Astrocyte (in vitro differentiated cells and primary cell): ENCODE data around the gene MXRA8. TPM values are rescaled to one million over a fixed set of nuclear protein-coding genes. Genes with fewer than 3 reads are reported as not detected.
A peak's percentile ranks its signal among the peaks of the same experiment; 100 is the strongest.

Experiments used
- DNase-seq: peaks from one replicate; pipeline ENCODE4 v3.0.0-alpha.2; 2010; ENCODE audit warnings: low read depth
- FAIRE-seq: peaks from 2 replicates; lab custom pipeline; 2011; peaks lifted over from hg19 to GRCh38; lab: Jason Lieb, UNC
- H2AFZ ChIP-seq: 2 replicates; pipeline ENCODE4 v1.6.0; 2012; ENCODE audit warnings: low read depth, low read length, inconsistent platforms
- H3K27ac ChIP-seq: 2 replicates; pipeline ENCODE4 v1.5.1; 2011; ENCODE audit warnings: low read depth, low read length, inconsistent platforms
- H3K27me3 ChIP-seq: 2 replicates; pipeline ENCODE4 v1.6.0; 2011; ENCODE audit warnings: low read length, inconsistent platforms; ENCODE audit not compliant: insufficient read depth
- H3K36me3 ChIP-seq: 2 replicates; pipeline ENCODE4 v1.5.1; 2011; ENCODE audit warnings: low read length, inconsistent platforms; ENCODE audit not compliant: insufficient read depth
- H3K4me1 ChIP-seq: 2 replicates; pipeline ENCODE4 v1.5.1; 2011; ENCODE audit warnings: low read length, inconsistent platforms; ENCODE audit not compliant: insufficient read depth
- H3K4me2 ChIP-seq: 2 replicates; pipeline ENCODE4 v1.6.0; 2012; ENCODE audit warnings: low read length, inconsistent platforms
- H3K4me3 ChIP-seq: 2 replicates; pipeline ENCODE4 v1.5.1; 2011; ENCODE audit warnings: low read depth, mild to moderate bottlenecking, low read length, inconsistent platforms; ENCODE audit not compliant: insufficient read depth
- H3K79me2 ChIP-seq: 2 replicates; pipeline ENCODE4 v1.6.0; 2012; ENCODE audit warnings: mild to moderate bottlenecking, low read length, inconsistent platforms; ENCODE audit not compliant: insufficient read depth
- H3K9ac ChIP-seq: 2 replicates; pipeline ENCODE4 v1.6.0; 2012; ENCODE audit warnings: mild to moderate bottlenecking, low read length, inconsistent platforms
- H3K9me3 ChIP-seq: 2 replicates; pipeline ENCODE4 v1.5.1; 2012; ENCODE audit warnings: low read depth, mild to moderate bottlenecking, low read length, inconsistent platforms; ENCODE audit not compliant: insufficient read depth
- H4K20me1 ChIP-seq: 2 replicates; pipeline ENCODE4 v1.6.0; 2012; ENCODE audit warnings: low read length, inconsistent platforms; ENCODE audit not compliant: insufficient read depth
- H3K27ac Mint-ChIP-seq: one replicate; pipeline ENCODE4 v1.8.0; 2021; ENCODE audit warnings: mild to moderate bottlenecking, mixed read lengths; ENCODE audit not compliant: unreplicated experiment
- H3K27me3 Mint-ChIP-seq: one replicate; pipeline ENCODE4 v1.8.0; 2021; ENCODE audit warnings: low read depth, mixed read lengths; ENCODE audit not compliant: unreplicated experiment
- H3K36me3 Mint-ChIP-seq: one replicate; pipeline ENCODE4 v1.8.0; 2021; ENCODE audit warnings: low read depth, mixed read lengths; ENCODE audit not compliant: unreplicated experiment
- H3K4me1 Mint-ChIP-seq: one replicate; pipeline ENCODE4 v1.8.0; 2021; ENCODE audit warnings: low read depth, mixed read lengths; ENCODE audit not compliant: unreplicated experiment
- H3K4me3 Mint-ChIP-seq: one replicate; pipeline ENCODE4 v1.8.0; 2021; ENCODE audit warnings: mild to moderate bottlenecking, moderate library complexity, mixed read lengths; ENCODE audit not compliant: unreplicated experiment
- H3K9me3 Mint-ChIP-seq: one replicate; pipeline ENCODE4 v1.8.0; 2021; ENCODE audit warnings: mild to moderate bottlenecking, mixed read lengths; ENCODE audit not compliant: unreplicated experiment
- EZH2 ChIP-seq: IDR thresholded peaks from 2 replicates; pipeline ENCODE4 v1.6.1; 2012; ENCODE audit warnings: mild to moderate bottlenecking, low read length, inconsistent platforms; ENCODE audit not compliant: insufficient read depth
- total RNA-seq: library from RNA; stranded (reverse); gene quantifications from 2 replicates; pipeline ENCODE4 v1.2.1, GENCODE V29; 2021
- TF ChIP-seq, protein P1 (sequence below): IDR thresholded peaks from 2 replicates; pipeline ENCODE4 v1.5.1; 2011; ENCODE audit warnings: low read depth, mild to moderate bottlenecking, inconsistent platforms, low read length, moderate library complexity; ENCODE audit not compliant: insufficient read depth

The MXRA8 gene
- total RNA-seq, 1 donor from 2014 or later: 112 TPM

- Histone ChIP-seq H3K4me1 (peaks cover 31% of the 10 kb centered on the region), H3K9me3 (peaks cover 8% of the 10 kb centered on the region), H3K79me2 (no peaks in the 10 kb centered on the region), H3K27ac (no peak overlapping the region), H3K36me3 (no peaks in the 10 kb centered on the region), H3K9ac (no peak overlapping the region), H3K27me3 (no peaks in the 10 kb centered on the region), H2AFZ (no peak overlapping the region), H3K4me2 (no peak overlapping the region), H3K4me3 (no peak overlapping the region), H4K20me1 (no peaks in the 10 kb centered on the region)
- no peak overlapping the region for H3K4me3 Mint-ChIP-seq
- TF ChIP-seq, protein P1, sequence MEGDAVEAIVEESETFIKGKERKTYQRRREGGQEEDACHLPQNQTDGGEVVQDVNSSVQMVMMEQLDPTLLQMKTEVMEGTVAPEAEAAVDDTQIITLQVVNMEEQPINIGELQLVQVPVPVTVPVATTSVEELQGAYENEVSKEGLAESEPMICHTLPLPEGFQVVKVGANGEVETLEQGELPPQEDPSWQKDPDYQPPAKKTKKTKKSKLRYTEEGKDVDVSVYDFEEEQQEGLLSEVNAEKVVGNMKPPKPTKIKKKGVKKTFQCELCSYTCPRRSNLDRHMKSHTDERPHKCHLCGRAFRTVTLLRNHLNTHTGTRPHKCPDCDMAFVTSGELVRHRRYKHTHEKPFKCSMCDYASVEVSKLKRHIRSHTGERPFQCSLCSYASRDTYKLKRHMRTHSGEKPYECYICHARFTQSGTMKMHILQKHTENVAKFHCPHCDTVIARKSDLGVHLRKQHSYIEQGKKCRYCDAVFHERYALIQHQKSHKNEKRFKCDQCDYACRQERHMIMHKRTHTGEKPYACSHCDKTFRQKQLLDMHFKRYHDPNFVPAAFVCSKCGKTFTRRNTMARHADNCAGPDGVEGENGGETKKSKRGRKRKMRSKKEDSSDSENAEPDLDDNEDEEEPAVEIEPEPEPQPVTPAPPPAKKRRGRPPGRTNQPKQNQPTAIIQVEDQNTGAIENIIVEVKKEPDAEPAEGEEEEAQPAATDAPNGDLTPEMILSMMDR: no peak
- no peak for TF ChIP-seq EZH2
- no peak overlapping the region for H3K27ac Mint-ChIP-seq
- H3K4me1 Mint-ChIP-seq: peaks cover 16% of the 10 kb centered on the region
- peaks cover 4% of the 10 kb centered on the region for H3K36me3 Mint-ChIP-seq
- no peak for FAIRE-seq
- H3K27me3 Mint-ChIP-seq: no peaks in the 10 kb centered on the region
- DNase-seq: no peak
- H3K9me3 Mint-ChIP-seq: no peaks in the 10 kb centered on the region
Observed at GRCh38 chr1:1364266-1364665, 5.9 kb upstream of the MXRA8 start.

- H4K20me1 ChIP-seq: peaks cover 9% of the 10 kb centered on the region
- Mint-ChIP-seq H3K27ac (peak overlapping the region; percentile 81), H3K36me3 (peaks cover 4% of the 10 kb centered on the region), H3K27me3 (no peaks in the 10 kb centered on the region), H3K4me3 (peak overlapping the region; percentile 77), H3K4me1 (peaks cover 24% of the 10 kb centered on the region), H3K9me3 (no peaks in the 10 kb centered on the region)
- TF ChIP-seq, protein P1: no peak
- no peak for TF ChIP-seq EZH2
- DNase-seq (peak; percentile 78), FAIRE-seq (peak; percentile 17)
- peaks cover 15% of the 10 kb centered on the region for H3K79me2 ChIP-seq
- no peaks in the 10 kb centered on the region for H3K36me3 ChIP-seq
- H3K4me3 ChIP-seq: no peak overlapping the region
- peak overlapping the region; percentile 97 for H3K4me2 ChIP-seq
- H3K27ac ChIP-seq: peak overlapping the region; percentile 96
- peak overlapping the region; percentile 47 for H3K9ac ChIP-seq
- H3K9me3 ChIP-seq: peaks cover 3% of the 10 kb centered on the region
- H3K4me1 ChIP-seq: peaks cover 45% of the 10 kb centered on the region
- no peaks in the 10 kb centered on the region for H3K27me3 ChIP-seq
- peak overlapping the region; percentile 61 for H2AFZ ChIP-seq
Observed at GRCh38 chr1:1361982-1362423, 3.6 kb upstream of the MXRA8 start.

GRCh38 chr1:1361233-1361981 is 3.1 kb upstream of the MXRA8 start:
- peaks cover 19% of the 10 kb centered on the region for H3K79me2 ChIP-seq
- Mint-ChIP-seq H3K36me3 (peaks cover 4% of the 10 kb centered on the region), H3K4me1 (peaks cover 24% of the 10 kb centered on the region), H3K27ac (peak overlapping the region; percentile 81), H3K9me3 (no peaks in the 10 kb centered on the region), H3K27me3 (no peaks in the 10 kb centered on the region), H3K4me3 (no peak overlapping the region)
- TF ChIP-seq, protein P1: no peak
- TF ChIP-seq EZH2: no peak
- H3K9ac ChIP-seq: peak overlapping the region; percentile 47
- H3K4me1 ChIP-seq: peaks cover 49% of the 10 kb centered on the region
- DNase-seq (no peak), FAIRE-seq (no peak)
- no peak overlapping the region for H3K4me3 ChIP-seq
- peak overlapping the region; percentile 61 for H2AFZ ChIP-seq
- H3K36me3 ChIP-seq: no peaks in the 10 kb centered on the region
- H3K9me3 ChIP-seq: no peaks in the 10 kb centered on the region
- peaks cover 13% of the 10 kb centered on the region for H4K20me1 ChIP-seq
- H3K27ac ChIP-seq: peak overlapping the region; percentile 96
- H3K27me3 ChIP-seq: no peaks in the 10 kb centered on the region
- peak overlapping the region; percentile 97 for H3K4me2 ChIP-seq
